HCT116 (cell line): Measurements from ENCODE around the gene RAB3IP. TPM values are rescaled to one million over a fixed set of nuclear protein-coding genes. Genes with fewer than 3 reads are reported as not detected.
A peak's percentile ranks its signal among the peaks of the same experiment; 100 is the strongest.

Experiments used
- ATAC-seq: fragments of 200-7000 bp; cut with Tn5 transposase; 2 replicates; pipeline ENCODE4 v1.9.1; 2020; ENCODE audit warnings: mild to moderate bottlenecking, moderate library complexity
- BruUV-seq: library from RNA; stranded (reverse); fragments of 400-500 nt; replicated peaks from 2 replicates; lab custom pipeline; 2021; lab: Mats Ljungman, UMichigan
- CTCF ChIA-PET: fragments of 300-600 bp; sonication (Branson Sonifier 250); formaldehyde crosslinking; loops from one replicate; lab custom pipeline; 2021; ENCODE audit warnings: antibody characterized with exemption; lab: Charles Lee
- POLR2A ChIA-PET: fragments of 300-600, 350-600 bp; sonication (Branson Sonifier 250); formaldehyde crosslinking; loops from one replicate; lab custom pipeline; 2021; ENCODE audit warnings: antibody characterized with exemption; lab: Charles Lee
- RAD21 ChIA-PET, 2 experiments: fragments of 300-600 bp; sonication (Branson Sonifier 250); formaldehyde crosslinking; loops; one replicate each; lab custom pipeline; 2023; ENCODE audit warnings: low total read pairs in 2 of 2; ENCODE audit not compliant: uncharacterized antibody in 2 of 2, unreplicated experiment in 2 of 2, low non-redundant PET in 1 of 2; lab: Charles Lee
- DNase-seq: peaks from one replicate; pipeline ENCODE4 v3.0.0-alpha.2; 2010; ENCODE audit warnings: low read depth, low spot score
- H2AFZ ChIP-seq: fragments of 200-600 bp; shearing (Covaris generic), sonication (generic); 2 replicates; pipeline ENCODE4 v1.6.1; 2017; ENCODE audit warnings: low read depth, mixed run types, mixed read lengths, antibody characterized with exemption, low read length; ENCODE audit not compliant: poor library complexity, severe bottlenecking
- H3K27ac ChIP-seq: 2 replicates; pipeline ENCODE4 v1.5.1; 2012; ENCODE audit warnings: low read depth, low read length
- H3K27me3 ChIP-seq: fragments of 200-600 bp; sonication (generic); 2 replicates; pipeline ENCODE4 v1.6.1; 2016; ENCODE audit warnings: mixed run types, low read length, mixed read lengths; ENCODE audit not compliant: insufficient read depth
- H3K36me3 ChIP-seq, 2 experiments: fragments of 200-500 bp in 1 of 2; fragments of 200-600 bp in 1 of 2; sonication (Bioruptor generic) in 1 of 2; sonication (generic) in 1 of 2; 2 replicates each; pipeline versions ENCODE4 v1.5.1 to v1.6.1; 2014 to 2016; ENCODE audit warnings: low read length in 2 of 2, inconsistent platforms in 1 of 2, mixed read lengths in 1 of 2, mixed run types in 1 of 2; ENCODE audit not compliant: insufficient read depth in 2 of 2, control insufficient read depth in 1 of 2
- H3K4me1 ChIP-seq, 2 experiments: fragments of 200-600 bp in 1 of 2; sonication (generic) in 1 of 2; 2 replicates each; pipeline versions ENCODE4 v1.5.1 to v1.6.1; 2012 to 2017; ENCODE audit warnings: low read length in 2 of 2, inconsistent platforms in 1 of 2, mild to moderate bottlenecking in 1 of 2, mixed read lengths in 1 of 2, mixed run types in 1 of 2, moderate library complexity in 1 of 2; ENCODE audit not compliant: insufficient read depth in 2 of 2, control insufficient read depth in 1 of 2
- H3K4me2 ChIP-seq: fragments of 200-600 bp; sonication (generic); 2 replicates; pipeline ENCODE4 v1.6.1; 2017; ENCODE audit warnings: mixed run types, low read length, mixed read lengths
- H3K4me3 ChIP-seq, 2 experiments: fragments of 200-600 bp in 1 of 2; sonication (generic) in 1 of 2; replicated peaks in 1 of 2; 2 replicates each; pipeline ENCODE4 v1.5.1; 2011 to 2016; ENCODE audit warnings: low read length in 2 of 2, control low read depth in 1 of 2, low read depth in 1 of 2, mild to moderate bottlenecking in 1 of 2, mixed read lengths in 1 of 2, mixed run types in 1 of 2
- H3K79me2 ChIP-seq: fragments of 200-600 bp; sonication (generic); 2 replicates; pipeline ENCODE4 v1.6.1; 2017; ENCODE audit warnings: mild to moderate bottlenecking, mixed run types, low read length, moderate library complexity, mixed read lengths; ENCODE audit not compliant: insufficient read depth
- H3K9ac ChIP-seq: fragments of 200-600 bp; sonication (generic); 2 replicates; pipeline ENCODE4 v1.6.1; 2016; ENCODE audit warnings: low read length, mixed read lengths
- H3K9me2 ChIP-seq: fragments of 200-600 bp; sonication (generic), shearing (Covaris generic); 2 replicates; pipeline ENCODE4 v1.6.1; 2017; ENCODE audit warnings: mixed run types, mild to moderate bottlenecking, moderate library complexity; ENCODE audit not compliant: insufficient read depth
- H3K9me3 ChIP-seq, 2 experiments: fragments of 200-500 bp in 1 of 2; fragments of 200-600 bp in 1 of 2; sonication (Bioruptor generic) in 1 of 2; sonication (generic) in 1 of 2; 2 replicates each; pipeline ENCODE4 v1.6.1; 2014 to 2017; ENCODE audit warnings: low read length in 2 of 2, mixed read lengths in 2 of 2, inconsistent platforms in 1 of 2, low read depth in 1 of 2, mild to moderate bottlenecking in 1 of 2, mixed run types in 1 of 2, moderate library complexity in 1 of 2; ENCODE audit not compliant: control insufficient read depth in 1 of 2, insufficient read depth in 1 of 2
- H4K20me1 ChIP-seq: fragments of 200-600 bp; sonication (generic), shearing (Covaris generic); 2 replicates; pipeline ENCODE4 v1.6.1; 2017; ENCODE audit warnings: mixed run types, mild to moderate bottlenecking, moderate library complexity; ENCODE audit not compliant: insufficient read depth
- CEBPB ChIP-seq: IDR thresholded peaks from 2 replicates; pipeline ENCODE4 v1.6.1; 2012; ENCODE audit warnings: low read depth
- ELF1 ChIP-seq: IDR thresholded peaks from 2 replicates; pipeline ENCODE4 v1.6.1; 2012; ENCODE audit warnings: low read depth, borderline replicate concordance
- EZH2phosphoT487 ChIP-seq: fragments of 200-600 bp; IDR thresholded peaks from 2 replicates; pipeline ENCODE4 v1.6.1; 2018; ENCODE audit warnings: antibody characterized with exemption, borderline replicate concordance
- FOSL1 ChIP-seq: IDR thresholded peaks from 2 replicates; pipeline ENCODE4 v1.6.1; 2012; ENCODE audit warnings: low read depth
- POLR2A ChIP-seq: IDR thresholded peaks from 2 replicates; pipeline ENCODE4 v1.7.0; 2011; ENCODE audit warnings: borderline replicate concordance; ENCODE audit not compliant: insufficient read depth, insufficient read length; ENCODE audit errors: extremely low read depth
- RAD21 ChIP-seq: IDR thresholded peaks from 2 replicates; pipeline ENCODE4 v1.6.1; 2012; ENCODE audit warnings: low read depth, mild to moderate bottlenecking
- SIN3A ChIP-seq: IDR thresholded peaks from 2 replicates; pipeline ENCODE4 v1.6.1; 2012; ENCODE audit warnings: low read depth
- SP1 ChIP-seq: IDR thresholded peaks from 2 replicates; pipeline ENCODE4 v1.6.1; 2012; ENCODE audit warnings: low read depth
- SRF ChIP-seq: IDR thresholded peaks from 2 replicates; pipeline ENCODE4 v1.6.1; 2012; ENCODE audit warnings: low read depth
- YY1 ChIP-seq: IDR thresholded peaks from 2 replicates; pipeline ENCODE4 v1.6.1; 2011; ENCODE audit warnings: low read length, low read depth, moderate library complexity, mild to moderate bottlenecking; ENCODE audit not compliant: insufficient replicate concordance; ENCODE audit errors: extremely low read depth
- ZFX ChIP-seq: fragments of 450-650 bp; IDR thresholded peaks from 2 replicates; pipeline ENCODE4 v1.6.1; 2017
- ZNF274 ChIP-seq: fragments of 200-500 bp; sonication (Bioruptor generic); IDR thresholded peaks from 2 replicates; pipeline ENCODE4 v1.6.1; 2014; ENCODE audit warnings: mild to moderate bottlenecking, low read depth, low read length, inconsistent platforms
- intact Hi-C: fragments of 100-400 bp; cut with micrococcal nuclease; formaldehyde crosslinking; loops from 2 replicates; pipeline ENCODE4 v1.10.0; 2022
- total RNA-seq: library from RNA; stranded (reverse); gene quantifications from one replicate; pipeline ENCODE4 v1.2.1, GENCODE V29; 2021; ENCODE audit not compliant: unreplicated experiment
- TF ChIP-seq, protein P1 (sequence below), 3 experiments: fragments of 200-600 bp in 1 of 3; sonication (generic) in 1 of 3; IDR thresholded peaks in 2 of 3; conservative IDR thresholded peaks in 1 of 3; 2 replicates each; pipeline ENCODE4 v1.5.1; 2012 to 2017; ENCODE audit warnings: low read depth in 2 of 3, low read length in 2 of 3, antibody characterized with exemption in 1 of 3, borderline replicate concordance in 1 of 3, control low read depth in 1 of 3, mild to moderate bottlenecking in 1 of 3, mixed read lengths in 1 of 3, mixed run types in 1 of 3, moderate library complexity in 1 of 3; ENCODE audit not compliant: insufficient read depth in 1 of 3
- TF ChIP-seq, protein P2 (sequence below): IDR thresholded peaks from 2 replicates; pipeline ENCODE4 v1.6.1; 2011; ENCODE audit warnings: mild to moderate bottlenecking, low read length, moderate library complexity; ENCODE audit not compliant: insufficient replicate concordance; ENCODE audit errors: extremely low read depth
- TF ChIP-seq, protein P3 (sequence below): IDR thresholded peaks from 2 replicates; pipeline ENCODE4 v1.6.1; 2012
- TF ChIP-seq, protein P4 (sequence below): IDR thresholded peaks from 2 replicates; pipeline ENCODE4 v1.6.1; 2012

RAB3IP gene
- total RNA-seq, 1 experiment from 2014 or later = 31.3 TPM

DNA sequence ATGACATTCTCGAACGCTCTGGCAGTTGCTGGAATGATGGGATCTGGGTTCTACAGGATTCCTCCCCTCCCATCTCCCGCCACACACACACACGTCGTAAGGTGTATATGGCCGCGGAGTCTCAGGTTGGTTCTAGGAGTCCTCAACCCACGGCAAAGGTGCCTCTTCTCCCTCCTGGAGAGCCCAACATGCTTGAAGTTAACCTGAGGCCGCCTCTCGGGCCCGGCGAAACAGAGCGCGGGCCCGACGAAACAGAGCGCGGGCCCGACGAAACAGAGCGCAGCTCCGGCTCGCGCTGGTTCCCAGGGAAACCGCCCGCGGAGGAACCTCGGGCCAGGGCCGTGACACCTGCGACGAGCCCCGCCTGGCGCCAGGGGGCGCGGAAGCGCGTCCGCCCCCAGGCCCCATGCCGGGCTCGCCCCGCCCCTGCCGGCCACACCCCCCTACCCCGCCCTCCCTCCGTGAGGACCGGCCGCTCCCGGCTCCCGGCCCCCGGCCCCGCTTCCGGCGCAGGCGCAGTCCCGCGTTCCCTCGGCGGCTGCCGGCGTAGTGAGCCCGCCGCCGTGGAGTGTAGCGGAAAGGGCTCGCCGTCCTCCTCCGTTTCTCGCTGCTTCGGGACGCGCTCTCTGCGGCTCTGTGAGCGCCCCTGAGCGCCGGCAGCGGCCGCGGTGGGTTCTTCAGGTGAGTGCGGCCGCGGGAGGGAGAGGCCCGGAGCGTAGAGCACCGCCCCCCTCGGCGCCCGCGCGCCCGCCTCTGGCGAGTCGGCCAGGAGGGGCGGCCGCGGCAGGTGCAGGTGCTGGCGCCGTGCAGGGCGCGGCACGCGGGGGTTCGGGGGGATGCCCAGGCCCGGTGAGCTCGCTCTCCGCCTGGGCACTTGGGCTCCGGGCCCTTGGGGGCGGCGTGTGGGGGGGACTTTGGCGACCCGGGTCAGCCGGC, at the start of gene RAB3IP (continued):
- TF ChIP-seq, protein P1, sequence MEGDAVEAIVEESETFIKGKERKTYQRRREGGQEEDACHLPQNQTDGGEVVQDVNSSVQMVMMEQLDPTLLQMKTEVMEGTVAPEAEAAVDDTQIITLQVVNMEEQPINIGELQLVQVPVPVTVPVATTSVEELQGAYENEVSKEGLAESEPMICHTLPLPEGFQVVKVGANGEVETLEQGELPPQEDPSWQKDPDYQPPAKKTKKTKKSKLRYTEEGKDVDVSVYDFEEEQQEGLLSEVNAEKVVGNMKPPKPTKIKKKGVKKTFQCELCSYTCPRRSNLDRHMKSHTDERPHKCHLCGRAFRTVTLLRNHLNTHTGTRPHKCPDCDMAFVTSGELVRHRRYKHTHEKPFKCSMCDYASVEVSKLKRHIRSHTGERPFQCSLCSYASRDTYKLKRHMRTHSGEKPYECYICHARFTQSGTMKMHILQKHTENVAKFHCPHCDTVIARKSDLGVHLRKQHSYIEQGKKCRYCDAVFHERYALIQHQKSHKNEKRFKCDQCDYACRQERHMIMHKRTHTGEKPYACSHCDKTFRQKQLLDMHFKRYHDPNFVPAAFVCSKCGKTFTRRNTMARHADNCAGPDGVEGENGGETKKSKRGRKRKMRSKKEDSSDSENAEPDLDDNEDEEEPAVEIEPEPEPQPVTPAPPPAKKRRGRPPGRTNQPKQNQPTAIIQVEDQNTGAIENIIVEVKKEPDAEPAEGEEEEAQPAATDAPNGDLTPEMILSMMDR (IDR thresholded peaks at IDR 0.05 in 2 of 3, conservative IDR thresholded peaks at IDR 0.05 in 1 of 3; ENCODE audit: borderline replicate concordance in 1 of 3, insufficient read depth in 1 of 3, low read depth in 2 of 3, low read length in 2 of 3) = peak in 2 of 3 experiments; percentile 39 to 64; a peak in 4 of 6 replicates
- TF ChIP-seq CEBPB (no peak), ZNF274 (no peak), SIN3A (peak; percentile 73; the same call in 1 of the 2 replicates), POLR2A (no peak), RAD21 (no peak), ZFX (peak; percentile 54), SRF (no peak)
- TF ChIP-seq, all 23 proteins: peak for 7

DNA sequence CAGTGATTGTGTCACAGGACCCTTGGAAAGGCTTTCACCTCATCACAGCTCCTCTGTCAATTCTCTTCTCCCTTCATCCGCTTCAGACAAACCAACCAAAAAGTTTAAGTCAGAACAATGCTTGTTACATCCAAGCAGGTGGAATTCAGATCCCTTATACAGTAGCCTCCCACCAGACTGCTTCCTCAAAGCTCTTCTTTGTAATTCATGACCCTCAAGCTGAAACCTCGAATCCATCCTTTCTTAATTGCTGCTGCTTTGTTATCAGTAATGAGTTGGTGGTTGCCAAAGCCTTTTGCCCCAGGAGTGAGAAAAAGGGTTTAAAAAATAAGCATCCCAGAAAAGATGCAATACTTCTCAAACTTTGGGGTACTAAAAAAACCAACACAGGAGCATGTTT, 49.0 kb upstream of the RAB3IP start:
- ChIA-PET RAD21 (no interaction called here), POLR2A (no interaction called here), CTCF (no interaction called here)
- Histone ChIP-seq H3K36me3 (no peaks in the 10 kb centered on the region), H3K4me2 (peak overlapping the region; percentile 70), H3K9me2 (no peaks in the 10 kb centered on the region), H3K9me3 (no peaks in the 10 kb centered on the region), H3K27me3 (no peaks in the 10 kb centered on the region), H4K20me1 (no peaks in the 10 kb centered on the region), H3K9ac (peak overlapping the region; percentile 18; the same call in 1 of the 2 replicates), H3K4me1 (peaks cover 9 to 32% of the 10 kb centered on the region in 2 experiments), H2AFZ (peak overlapping the region; percentile 71), H3K4me3 (peak overlapping the region in 1 of 2 experiments; percentile 29; a peak in 1 of 4 replicates), H3K79me2 (no peaks in the 10 kb centered on the region), H3K27ac (peak overlapping the region; percentile 33; the same call in 1 of the 2 replicates)
- no peak for DNase-seq
- ATAC-seq = peak; percentile 3; the same call in 1 of the 2 replicates
- BruUV-seq = no TSS peak
- intact Hi-C loops = no loop called here
- TF ChIP-seq, protein P2, sequence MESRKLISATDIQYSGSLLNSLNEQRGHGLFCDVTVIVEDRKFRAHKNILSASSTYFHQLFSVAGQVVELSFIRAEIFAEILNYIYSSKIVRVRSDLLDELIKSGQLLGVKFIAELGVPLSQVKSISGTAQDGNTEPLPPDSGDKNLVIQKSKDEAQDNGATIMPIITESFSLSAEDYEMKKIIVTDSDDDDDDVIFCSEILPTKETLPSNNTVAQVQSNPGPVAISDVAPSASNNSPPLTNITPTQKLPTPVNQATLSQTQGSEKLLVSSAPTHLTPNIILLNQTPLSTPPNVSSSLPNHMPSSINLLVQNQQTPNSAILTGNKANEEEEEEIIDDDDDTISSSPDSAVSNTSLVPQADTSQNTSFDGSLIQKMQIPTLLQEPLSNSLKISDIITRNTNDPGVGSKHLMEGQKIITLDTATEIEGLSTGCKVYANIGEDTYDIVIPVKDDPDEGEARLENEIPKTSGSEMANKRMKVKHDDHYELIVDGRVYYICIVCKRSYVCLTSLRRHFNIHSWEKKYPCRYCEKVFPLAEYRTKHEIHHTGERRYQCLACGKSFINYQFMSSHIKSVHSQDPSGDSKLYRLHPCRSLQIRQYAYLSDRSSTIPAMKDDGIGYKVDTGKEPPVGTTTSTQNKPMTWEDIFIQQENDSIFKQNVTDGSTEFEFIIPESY = no peak
- TF ChIP-seq FOSL1 (no peak), RAD21 (no peak), YY1 (no peak), SRF (no peak), EZH2phosphoT487 (no peak), SIN3A (no peak), SP1 (no peak), ELF1 (no peak), ZNF274 (no peak)
- TF ChIP-seq, protein P3, sequence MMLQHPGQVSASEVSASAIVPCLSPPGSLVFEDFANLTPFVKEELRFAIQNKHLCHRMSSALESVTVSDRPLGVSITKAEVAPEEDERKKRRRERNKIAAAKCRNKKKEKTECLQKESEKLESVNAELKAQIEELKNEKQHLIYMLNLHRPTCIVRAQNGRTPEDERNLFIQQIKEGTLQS = no peak
- TF ChIP-seq, protein P4, sequence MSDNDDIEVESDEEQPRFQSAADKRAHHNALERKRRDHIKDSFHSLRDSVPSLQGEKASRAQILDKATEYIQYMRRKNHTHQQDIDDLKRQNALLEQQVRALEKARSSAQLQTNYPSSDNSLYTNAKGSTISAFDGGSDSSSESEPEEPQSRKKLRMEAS = no peak
- TF ChIP-seq, protein P1 (IDR thresholded peaks at IDR 0.05 in 2 of 3, conservative IDR thresholded peaks at IDR 0.05 in 1 of 3; ENCODE audit: borderline replicate concordance in 1 of 3, insufficient read depth in 1 of 3, low read depth in 2 of 3, low read length in 2 of 3) = no peak
